WTC11 (cell line): ENCODE data around the gene PIK3R1. TPM values are rescaled to one million over a fixed set of nuclear protein-coding genes. Genes with fewer than 3 reads are reported as not detected.
A peak's percentile ranks its signal among the peaks of the same experiment; 100 is the strongest.

Experiments used
- ATAC-seq: fragments of 200-7000 bp; cut with Tn5 transposase; 2 replicates; pipeline ENCODE4 v1.10.0; 2021; ENCODE audit warnings: mild to moderate bottlenecking, moderate library complexity
- CTCF ChIA-PET: fragments of 300-600 bp; sonication (Branson Sonifier 250); formaldehyde crosslinking; loops from one replicate; lab custom pipeline; 2021; ENCODE audit warnings: antibody characterized with exemption; lab: Charles Lee
- POLR2A ChIA-PET: fragments of 350-600 bp; sonication (Branson Sonifier 250); formaldehyde crosslinking; loops from one replicate; lab custom pipeline; 2021; ENCODE audit warnings: antibody characterized with exemption; lab: Charles Lee
- DNase-seq: peaks from one replicate; pipeline ENCODE4 v3.0.0; 2021; ENCODE audit warnings: low spot score
- H3K27ac Mint-ChIP-seq: 2 replicates; pipeline ENCODE4 v1.8.0; 2021; ENCODE audit warnings: mixed read lengths
- H3K27me3 Mint-ChIP-seq: 2 replicates; pipeline ENCODE4 v1.8.0; 2021; ENCODE audit warnings: low read depth, mild to moderate bottlenecking, moderate library complexity, mixed read lengths
- H3K36me3 Mint-ChIP-seq: 2 replicates; pipeline ENCODE4 v1.8.0; 2021; ENCODE audit warnings: mixed read lengths
- H3K4me1 Mint-ChIP-seq: 2 replicates; pipeline ENCODE4 v1.8.0; 2022; ENCODE audit warnings: mixed read lengths
- H3K4me3 Mint-ChIP-seq: 2 replicates; pipeline ENCODE4 v1.8.0; 2021; ENCODE audit warnings: mild to moderate bottlenecking, moderate library complexity, mixed read lengths
- H3K9me3 Mint-ChIP-seq: 2 replicates; pipeline ENCODE4 v1.8.0; 2021; ENCODE audit warnings: mixed read lengths
- AR ChIP-seq: fragments of 250-450 bp; sonication (Bioruptor Pico); IDR thresholded peaks from 2 replicates; pipeline ENCODE4 v1.9.0; 2021; ENCODE audit warnings: mild to moderate bottlenecking
- EMX1 ChIP-seq: fragments of 250-450 bp; sonication (Bioruptor Pico); IDR thresholded peaks from 2 replicates; pipeline ENCODE4 v1.8.0; 2021; ENCODE audit warnings: mild to moderate bottlenecking
- ETV6 ChIP-seq: sonication (generic); formaldehyde crosslinking; IDR thresholded peaks from 2 replicates; pipeline ENCODE4 v1.8.1; 2022; ENCODE audit warnings: mild to moderate bottlenecking, missing genetic modification reagents
- FOXP4 ChIP-seq: sonication (generic); formaldehyde crosslinking; IDR thresholded peaks from 2 replicates; pipeline ENCODE4 v1.8.0; 2022; ENCODE audit warnings: mild to moderate bottlenecking, missing genetic modification reagents
- HMGXB4 ChIP-seq: sonication (generic); formaldehyde crosslinking; IDR thresholded peaks from 2 replicates; pipeline ENCODE4 v1.8.1; 2023; ENCODE audit warnings: mild to moderate bottlenecking, moderate library complexity, missing genetic modification reagents
- IRF2 ChIP-seq: sonication (generic); formaldehyde crosslinking; IDR thresholded peaks from 2 replicates; pipeline ENCODE4 v1.8.0; 2022; ENCODE audit warnings: low read depth, missing genetic modification reagents, borderline replicate concordance
- MXD4 ChIP-seq: fragments of 250-450 bp; sonication (Bioruptor Pico); IDR thresholded peaks from 2 replicates; pipeline ENCODE4 v1.8.0; 2021; ENCODE audit warnings: mild to moderate bottlenecking, moderate library complexity, borderline replicate concordance
- NFATC4 ChIP-seq: fragments of 250-450 bp; sonication (Bioruptor Pico); IDR thresholded peaks from 2 replicates; pipeline ENCODE4 v1.9.0; 2021; ENCODE audit warnings: mild to moderate bottlenecking
- SMAD3 ChIP-seq: sonication (generic); formaldehyde crosslinking; IDR thresholded peaks from 2 replicates; pipeline ENCODE4 v1.8.0; 2022; ENCODE audit warnings: missing genetic modification reagents, mild to moderate bottlenecking, borderline replicate concordance
- TEAD4 ChIP-seq: sonication (generic); formaldehyde crosslinking; IDR thresholded peaks from 2 replicates; pipeline ENCODE4 v1.8.0; 2022; ENCODE audit warnings: mild to moderate bottlenecking, missing genetic modification reagents
- ZBTB21 ChIP-seq: sonication (generic); formaldehyde crosslinking; IDR thresholded peaks from 2 replicates; pipeline ENCODE4 v1.8.1; 2023; ENCODE audit warnings: mild to moderate bottlenecking, missing genetic modification reagents, borderline replicate concordance
- ZNF416 ChIP-seq: fragments of 250-450 bp; sonication (Bioruptor Pico); IDR thresholded peaks from 2 replicates; pipeline ENCODE4 v1.9.0; 2021; ENCODE audit warnings: mild to moderate bottlenecking, inconsistent platforms
- ZNF512 ChIP-seq: sonication (generic); formaldehyde crosslinking; IDR thresholded peaks from 2 replicates; pipeline ENCODE4 v1.8.1; 2022; ENCODE audit warnings: missing genetic modification reagents, borderline replicate concordance
- total RNA-seq: library from RNA; stranded (reverse); gene quantifications from 3 replicates; pipeline ENCODE4 v1.2.3, GENCODE V29; 2021
- TF ChIP-seq, protein P1 (sequence below): sonication (generic); formaldehyde crosslinking; conservative IDR thresholded peaks from 2 replicates; pipeline ENCODE4 v1.8.1; 2023; ENCODE audit warnings: mild to moderate bottlenecking, low read depth, missing genetic modification reagents, moderate library complexity

The PIK3R1 gene
- total RNA-seq, 1 experiment from 2014 or later = 11.3 TPM

- TF ChIP-seq ZNF512 = no peak
- TF ChIP-seq, all 79 proteins: peak for 0
Observed at GRCh38 chr5:68189171-68189570, 26.4 kb upstream of the PIK3R1 start (continued).

DNA sequence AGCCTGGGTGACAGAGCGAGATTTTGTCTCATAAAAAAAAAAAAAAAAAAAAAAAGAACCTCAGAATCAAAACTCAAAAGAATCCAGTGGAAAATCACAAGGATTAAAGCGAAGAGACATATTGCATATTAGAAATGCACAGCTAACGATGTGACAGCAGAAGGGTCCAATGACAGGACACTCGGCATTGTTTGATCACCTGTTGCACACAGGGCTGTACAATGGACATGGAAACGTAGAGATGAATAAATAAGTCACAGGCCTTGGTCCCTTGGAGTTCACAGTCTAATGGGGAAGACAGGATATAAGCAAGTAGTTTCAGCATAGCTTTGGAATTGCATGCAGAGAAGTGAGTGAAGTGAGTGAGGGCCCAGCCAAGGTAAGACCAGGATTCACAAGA lies 25.9 kb upstream of the PIK3R1 start:
- H3K36me3 Mint-ChIP-seq = no peaks in the 10 kb centered on the region
- H3K27ac Mint-ChIP-seq = peak overlapping the region; percentile 24; the same call in 1 of the 2 replicates
- H3K27me3 Mint-ChIP-seq = no peaks in the 10 kb centered on the region
- H3K4me1 Mint-ChIP-seq = peaks cover 66% of the 10 kb centered on the region
- DNase-seq (no peak), ATAC-seq (no peak)
- TF ChIP-seq SMAD3 (CRISPR knock-in tag) = no peak
- TF ChIP-seq FOXP4 (CRISPR knock-in tag) = no peak
- no peak for TF ChIP-seq MXD4
- TF ChIP-seq EMX1 = no peak
- no peak for TF ChIP-seq IRF2 (CRISPR knock-in tag)
- TF ChIP-seq, protein P1, sequence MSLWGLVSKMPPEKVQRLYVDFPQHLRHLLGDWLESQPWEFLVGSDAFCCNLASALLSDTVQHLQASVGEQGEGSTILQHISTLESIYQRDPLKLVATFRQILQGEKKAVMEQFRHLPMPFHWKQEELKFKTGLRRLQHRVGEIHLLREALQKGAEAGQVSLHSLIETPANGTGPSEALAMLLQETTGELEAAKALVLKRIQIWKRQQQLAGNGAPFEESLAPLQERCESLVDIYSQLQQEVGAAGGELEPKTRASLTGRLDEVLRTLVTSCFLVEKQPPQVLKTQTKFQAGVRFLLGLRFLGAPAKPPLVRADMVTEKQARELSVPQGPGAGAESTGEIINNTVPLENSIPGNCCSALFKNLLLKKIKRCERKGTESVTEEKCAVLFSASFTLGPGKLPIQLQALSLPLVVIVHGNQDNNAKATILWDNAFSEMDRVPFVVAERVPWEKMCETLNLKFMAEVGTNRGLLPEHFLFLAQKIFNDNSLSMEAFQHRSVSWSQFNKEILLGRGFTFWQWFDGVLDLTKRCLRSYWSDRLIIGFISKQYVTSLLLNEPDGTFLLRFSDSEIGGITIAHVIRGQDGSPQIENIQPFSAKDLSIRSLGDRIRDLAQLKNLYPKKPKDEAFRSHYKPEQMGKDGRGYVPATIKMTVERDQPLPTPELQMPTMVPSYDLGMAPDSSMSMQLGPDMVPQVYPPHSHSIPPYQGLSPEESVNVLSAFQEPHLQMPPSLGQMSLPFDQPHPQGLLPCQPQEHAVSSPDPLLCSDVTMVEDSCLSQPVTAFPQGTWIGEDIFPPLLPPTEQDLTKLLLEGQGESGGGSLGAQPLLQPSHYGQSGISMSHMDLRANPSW (CRISPR knock-in tag) = no peak
- no peak for TF ChIP-seq ZNF416 (CRISPR knock-in tag)
- TF ChIP-seq AR (CRISPR knock-in tag) = no peak
- no peak for TF ChIP-seq ZBTB21 (CRISPR knock-in tag)
- no peak for TF ChIP-seq HMGXB4 (CRISPR knock-in tag)
- no peak for TF ChIP-seq ETV6
- no peak for TF ChIP-seq NFATC4 (CRISPR knock-in tag)
- TF ChIP-seq TEAD4 (CRISPR knock-in tag) = no peak
- ChIA-PET CTCF (no interaction called here), POLR2A (interaction anchor here (0.7 kb wide), 1 partner anchor 9 kb away, joined by 6 read pairs; no protein-coding TSS in a partner anchor)
- H3K9me3 Mint-ChIP-seq = no peaks in the 10 kb centered on the region
- no peak overlapping the region for H3K4me3 Mint-ChIP-seq
